H1 (cell line): ENCODE data around the gene MIA2. TPM values are rescaled to one million over a fixed set of nuclear protein-coding genes. Genes with fewer than 3 reads are reported as not detected.
A peak's percentile ranks its signal among the peaks of the same experiment; 100 is the strongest.

Experiments
- NANOG ChIP-seq: IDR thresholded peaks from 2 replicates; pipeline ENCODE4 v1.6.1; 2011; ENCODE audit warnings: low read length, low read depth, mild to moderate bottlenecking, inconsistent platforms; ENCODE audit not compliant: insufficient read depth, poor library complexity, severe bottlenecking
- TEAD4 ChIP-seq: IDR thresholded peaks from 2 replicates; pipeline ENCODE4 v1.6.1; 2012; ENCODE audit warnings: low read depth, low read length, inconsistent platforms, mixed read lengths
- polyA plus RNA-seq, 7 experiments: library from polyadenylated mRNA; depleted of rRNA in 3 of 7; stranded (reverse) in 5 of 7; unstranded in 2 of 7; fragments of >200 nt in 5 of 7; fragments of 200-250 nt in 2 of 7; gene quantifications; 1 replicate in 5 of 7; 2 replicates in 1 of 7; 4 replicates in 1 of 7; pipeline versions ENCODE4 v1.2.1 to v1.2.3, GENCODE V29; 2011 to 2013; ENCODE audit warnings: missing spikeins in 2 of 7, mixed read lengths in 2 of 7
- total RNA-seq: library from RNA; stranded (reverse); fragmentation: NEBNext Ultra II Directional; extraction: Animal tissue kit (Norgen Biotek cat#: 25700); gene quantifications from 2 replicates; pipeline ENCODE4 v1.2.1, GENCODE V29; 2021

MIA2 gene
- total and polyA plus RNA-seq, 2 of the 8 experiments (the other 6 are each of a cell fraction or from before 2014, with no cell fraction given) = 10.1 to 15.0 TPM

- TF ChIP-seq TEAD4 (0 out of 2 replicates have a peak, but pooled peaks have one; percentile 9), NANOG (no peak)
These were observed 134.7 kb downstream of the MIA2 start (continued) for GRCh38 chr14:39368261-39368959.
